HG03457 (cell line): ENCODE measurements around the gene ITLN1.

ENCODE experiments used
- ATAC-seq: cut with Tn5 transposase; IDR thresholded peaks from one replicate; pipeline ENCODE4 v1.9.1; 2021; ENCODE audit warnings: moderate number of reproducible peaks; ENCODE audit not compliant: unreplicated experiment

Gene ITLN1

DNA sequence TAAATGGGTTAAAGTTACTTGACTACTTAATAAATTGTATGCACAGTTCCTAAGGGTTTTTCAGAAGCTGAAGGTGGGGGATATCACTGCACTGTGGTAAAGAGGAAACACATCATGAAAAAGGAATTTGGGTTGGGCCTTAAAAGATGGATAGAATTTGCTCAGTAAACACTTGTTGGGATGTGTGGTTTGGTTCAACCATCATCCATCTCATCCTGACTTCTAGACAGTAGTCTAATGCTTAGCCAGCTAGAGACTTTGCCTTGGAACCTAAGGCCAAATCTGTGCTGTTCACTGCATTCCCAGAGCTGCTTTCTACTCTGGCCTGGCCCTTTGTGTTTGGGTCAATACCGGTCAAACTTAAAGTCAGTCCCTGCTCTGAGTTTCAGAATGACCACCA is 58.4 kb downstream of the ITLN1 start:
- no peak for ATAC-seq
